ENCODE data around the gene VWA5B1. TPM values are rescaled to one million over a fixed set of nuclear protein-coding genes. Genes with fewer than 3 reads are reported as not detected.

Gene VWA5B1
- total RNA-seq, 1 experiment from 2014 or later: not detected

DNA sequence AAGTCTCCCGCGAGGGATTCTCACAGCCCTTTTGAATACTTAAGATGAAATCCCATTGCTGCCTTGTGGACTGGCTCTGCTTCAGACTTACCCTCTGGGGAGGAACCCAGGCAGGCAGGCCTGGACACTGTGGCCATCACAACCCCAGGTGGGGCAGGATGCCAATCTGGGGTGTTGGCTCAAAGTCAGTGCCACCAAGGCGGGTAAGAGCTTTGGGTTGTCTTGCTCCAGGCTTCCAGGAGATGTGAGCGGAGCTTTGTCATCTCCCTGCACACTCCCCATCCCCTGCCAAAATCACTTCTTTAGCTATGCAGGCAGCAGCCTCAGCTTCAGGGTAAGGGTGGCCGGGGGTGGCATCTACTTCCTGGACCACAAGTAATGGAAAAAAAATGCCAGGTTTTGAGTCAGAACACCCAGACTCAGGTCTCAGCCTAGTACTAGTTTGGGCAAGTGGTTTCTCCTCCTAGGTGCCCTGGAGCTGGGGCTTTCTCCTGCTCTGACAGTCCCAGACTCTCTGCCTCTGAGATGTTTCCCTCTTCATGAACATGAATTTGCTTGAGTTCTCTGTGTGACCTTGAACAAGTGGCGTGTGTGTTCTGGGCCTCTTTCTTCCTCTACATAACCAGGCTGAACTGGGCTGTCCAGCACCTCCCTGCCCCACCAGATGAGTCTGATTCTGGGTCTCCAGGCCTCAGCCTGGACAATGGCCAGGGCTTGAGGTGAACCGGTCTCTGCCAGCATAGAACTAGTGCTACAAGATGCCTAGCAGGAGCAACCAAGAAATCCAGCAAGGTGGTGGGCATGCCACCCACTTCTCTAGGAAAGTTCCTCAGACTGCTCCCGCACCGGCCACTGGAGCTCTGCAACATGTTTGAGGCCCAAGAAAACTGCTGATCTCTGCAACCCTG, 65.4 kb downstream of the VWA5B1 start:
- H3K27ac ChIP-seq (ENCODE audit: low read length): no peak overlapping the region
- peaks cover 38% of the 10 kb centered on the region for H3K4me1 ChIP-seq (ENCODE audit: insufficient read depth, low read length)
- TF ChIP-seq EZH2phosphoT487 (IDR thresholded peaks at IDR 0.05; ENCODE audit: borderline replicate concordance, low read length): no peak
- TF ChIP-seq EZH2 (IDR thresholded peaks at IDR 0.05; ENCODE audit: low read length, unreplicated experiment): no peak
- no peak for TF ChIP-seq CTCF (conservative IDR thresholded peaks at IDR 0.05; ENCODE audit: low read depth, low read length)
- no peaks in the 10 kb centered on the region for H3K27me3 ChIP-seq (ENCODE audit: low read length)
- H3K4me3 ChIP-seq (ENCODE audit: low read length): no peak overlapping the region
- DNase-seq (peak; percentile 42), ATAC-seq (no peak)
- no peaks in the 10 kb centered on the region for H3K36me3 ChIP-seq (ENCODE audit: low read depth, low read length)
- intact Hi-C loops (cut with micrococcal nuclease): loop anchor here (5.0 kb wide), 1 partner anchor 144 kb away; no protein-coding TSS in a partner anchor
- H4K20me1 ChIP-seq (ENCODE audit: low read length): no peaks in the 10 kb centered on the region
- peak overlapping the region; percentile 17 for H3K4me2 ChIP-seq (ENCODE audit: low read length)
- ChIA-PET POLR2A (ENCODE audit: unreplicated experiment) (no interaction called here), CTCF (no interaction called here)
- no peak overlapping the region for H2AFZ ChIP-seq (ENCODE audit: low read length)
- BruUV-seq (replicated peaks): no TSS peak
- H3F3A ChIP-seq (ENCODE audit: low read length, unreplicated experiment): no peaks in the 10 kb centered on the region
- H3K9me3 ChIP-seq (ENCODE audit: low read length): no peaks in the 10 kb centered on the region
- H3K79me2 ChIP-seq (ENCODE audit: low read length): no peaks in the 10 kb centered on the region
- H3K9me2 ChIP-seq (replicated peaks; ENCODE audit: low read length): no peaks in the 10 kb centered on the region
- no peak overlapping the region for H3K9ac ChIP-seq (ENCODE audit: low read length)

GRCh38 chr1:20356850-20357459, 66.3 kb downstream of the VWA5B1 start:
- peak; percentile 55 for DNase-seq
- Histone ChIP-seq H3K4me1 (ENCODE audit: insufficient read depth, low read length) (peaks cover 38% of the 10 kb centered on the region), H3K9ac (ENCODE audit: low read length) (no peak overlapping the region), H3K4me3 (ENCODE audit: low read length) (no peak overlapping the region), H3K27me3 (ENCODE audit: low read length) (no peaks in the 10 kb centered on the region), H3K9me3 (ENCODE audit: low read length) (no peaks in the 10 kb centered on the region), H3F3A (ENCODE audit: low read length, unreplicated experiment) (no peaks in the 10 kb centered on the region), H3K79me2 (ENCODE audit: low read length) (no peaks in the 10 kb centered on the region), H3K9me2 (replicated peaks; ENCODE audit: low read length) (no peaks in the 10 kb centered on the region), H3K27ac (ENCODE audit: low read length) (no peak overlapping the region), H3K4me2 (ENCODE audit: low read length) (peak overlapping the region; percentile 17), H3K36me3 (ENCODE audit: low read depth, low read length) (no peaks in the 10 kb centered on the region), H2AFZ (ENCODE audit: low read length) (no peak overlapping the region), H4K20me1 (ENCODE audit: low read length) (no peaks in the 10 kb centered on the region)
- no peak for ATAC-seq
- POLR2A ChIA-PET (ENCODE audit: unreplicated experiment): no interaction called here
- intact Hi-C loops (cut with micrococcal nuclease): loop anchor here (5.0 kb wide), 1 partner anchor 145 kb away; no protein-coding TSS in a partner anchor
- CTCF ChIA-PET: interaction anchor here (0.5 kb wide), 1 partner anchor 124 kb away, joined by 3 read pairs; no protein-coding TSS in a partner anchor
- no TSS peak for BruUV-seq (replicated peaks)
- no peak for TF ChIP-seq EZH2 (IDR thresholded peaks at IDR 0.05; ENCODE audit: low read length, unreplicated experiment)
- TF ChIP-seq CTCF (conservative IDR thresholded peaks at IDR 0.05; ENCODE audit: low read depth, low read length): no peak
- TF ChIP-seq EZH2phosphoT487 (IDR thresholded peaks at IDR 0.05; ENCODE audit: borderline replicate concordance, low read length): no peak

Data from PC-3 (cell line).